IPS DF 19.7 (cell line): ENCODE measurements around the gene METAP1D.
"Not testable (repeated sequence)": the region's sequence is repeated elsewhere in the genome, so short reads cannot be mapped to it uniquely, and the experiment has no call there.

Experiments
- DNase-seq: peaks from one replicate; pipeline ENCODE4 v3.0.0-alpha.2; 2013; ENCODE audit warnings: low read depth, low spot score

The METAP1D gene

DNA sequence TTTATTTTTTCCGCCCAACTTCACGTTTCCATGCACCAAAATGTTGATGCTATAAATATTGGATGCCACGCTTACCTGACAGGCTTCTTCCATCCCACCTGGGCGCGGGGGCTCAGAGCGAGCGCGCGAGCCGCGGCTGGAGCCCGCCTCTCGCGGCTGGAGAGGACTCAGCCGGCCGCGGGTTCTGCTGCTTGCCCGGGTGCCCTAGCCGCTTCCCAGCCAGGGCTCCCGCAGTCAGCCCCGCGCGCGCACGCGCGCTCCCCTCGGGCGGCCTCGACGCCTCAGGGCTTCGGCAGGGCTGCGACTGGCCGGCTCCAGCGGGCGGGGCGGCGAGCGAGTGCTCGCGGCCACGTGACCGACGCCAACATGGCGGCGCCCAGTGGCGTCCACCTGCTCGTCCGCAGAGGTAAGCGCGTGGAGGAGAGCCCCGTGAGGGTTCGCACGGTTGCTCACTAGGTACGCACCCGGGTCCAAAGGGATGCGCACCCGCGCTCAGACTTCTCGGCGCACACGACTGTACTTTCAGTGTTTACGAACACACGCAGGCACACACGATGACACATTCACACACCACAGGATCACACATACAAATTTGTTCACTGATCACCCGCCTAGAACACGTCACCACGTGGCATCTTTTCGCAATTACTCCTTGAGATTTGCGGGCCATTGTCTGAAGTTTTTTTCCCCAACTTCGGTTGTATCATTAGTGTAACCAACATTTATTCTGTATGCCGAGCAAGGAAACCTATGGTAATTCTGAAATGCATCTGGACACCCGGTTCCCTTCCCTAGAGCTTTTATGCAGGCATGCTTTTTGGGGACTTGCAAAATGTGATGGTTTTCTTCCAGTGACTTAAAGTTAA is at the start of gene METAP1D:
Gene METAP1D, plus strand, starts transcription at position 350 of the 866 bp plus-strand sequence. Its CDS starts 17 bp downstream, at position 367.
- peak; percentile 78 for DNase-seq

DNA sequence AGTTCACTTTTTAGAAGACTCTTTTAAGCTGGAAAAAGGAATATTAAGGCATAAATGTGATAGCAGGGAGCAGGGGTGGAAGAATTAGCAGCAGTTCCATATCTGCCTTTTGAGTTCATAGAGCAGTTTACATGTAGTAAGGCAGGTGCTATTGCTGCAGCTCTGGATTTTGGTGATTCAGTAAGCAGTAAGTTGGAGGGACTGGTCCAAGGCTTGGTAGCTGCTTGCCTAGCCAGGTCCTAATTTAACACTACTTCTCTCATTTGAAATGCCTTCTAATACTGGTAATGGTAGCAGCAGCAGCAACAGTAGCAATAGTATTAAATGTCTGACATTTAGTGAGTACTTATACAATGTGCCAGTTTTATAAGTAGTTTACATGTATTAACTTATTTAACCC is 47.5 kb upstream of the METAP1D start:
- no peak for DNase-seq

DNA sequence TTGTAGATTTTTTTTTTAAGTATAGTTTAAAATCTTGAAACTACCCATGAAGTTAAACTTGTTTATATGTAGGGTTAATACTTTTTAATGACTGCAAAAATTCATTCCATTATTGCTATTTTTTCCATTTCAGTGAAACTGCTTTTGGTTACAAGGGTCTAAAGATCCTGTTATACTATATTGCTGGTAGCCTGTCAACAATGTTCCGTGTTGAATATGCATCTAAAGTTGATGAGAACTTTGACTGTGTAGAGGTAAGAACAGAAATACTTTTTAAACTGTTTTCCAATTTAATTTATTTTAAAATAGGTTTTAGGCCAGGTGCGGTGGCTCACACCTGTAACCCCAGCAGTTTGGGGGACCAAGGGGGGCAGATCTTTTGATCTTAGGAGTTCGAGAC is 47.0 kb upstream of the METAP1D start:
- DNase-seq = no peak

DNA sequence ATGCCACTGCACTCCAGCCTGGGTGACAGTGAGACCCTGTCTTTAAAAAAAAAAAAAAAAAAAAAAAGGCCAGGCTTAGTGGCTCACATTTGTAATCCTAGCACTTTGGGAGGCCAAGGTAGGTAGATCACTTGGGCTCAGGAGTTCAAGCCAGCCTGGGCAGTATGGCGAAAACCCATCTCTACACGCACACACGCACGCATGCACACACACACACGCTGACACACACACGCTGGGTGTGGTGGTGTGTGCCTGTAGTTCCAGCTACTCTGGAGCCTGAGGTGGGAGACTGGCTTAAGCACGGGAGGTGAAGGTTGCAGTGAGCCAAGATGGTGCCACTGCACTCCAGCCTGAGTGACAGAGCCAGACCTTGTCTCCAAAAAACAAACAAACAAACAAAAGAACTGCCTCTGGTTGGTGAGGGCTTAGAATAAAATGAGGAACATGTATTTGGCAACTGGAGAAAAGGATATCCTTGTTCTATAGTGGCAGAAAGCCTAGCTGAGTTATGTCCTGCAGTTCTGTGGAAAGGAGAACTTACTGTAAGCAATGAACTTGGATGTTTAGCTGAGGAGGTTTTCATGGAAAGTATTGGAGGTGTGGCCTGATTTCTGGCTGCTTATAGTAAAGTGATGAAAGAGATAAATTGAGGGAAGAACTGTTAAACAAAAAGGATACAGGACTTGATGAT is 43.5 kb upstream of the METAP1D start:
- no peak for DNase-seq

DNA sequence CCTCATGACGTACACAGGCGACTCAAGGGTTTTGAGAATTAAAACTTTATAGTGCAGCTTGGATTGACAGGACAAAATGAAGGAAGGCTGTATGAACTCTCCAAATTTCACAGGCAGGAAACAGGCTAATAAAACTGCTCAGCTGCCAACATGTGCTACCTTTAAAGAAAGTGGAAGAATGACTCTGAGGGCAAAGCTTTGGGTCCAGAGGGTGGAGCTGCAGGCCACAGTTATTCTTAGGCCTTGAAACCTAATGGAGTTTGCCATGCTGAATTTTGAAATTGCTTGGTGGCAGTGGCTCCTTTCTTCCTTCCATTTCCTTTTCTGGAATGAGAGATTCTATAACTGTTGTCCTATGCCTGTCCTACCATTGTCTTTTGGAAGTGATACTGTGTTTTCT is 42.7 kb upstream of the METAP1D start:
- no peak for DNase-seq

DNA sequence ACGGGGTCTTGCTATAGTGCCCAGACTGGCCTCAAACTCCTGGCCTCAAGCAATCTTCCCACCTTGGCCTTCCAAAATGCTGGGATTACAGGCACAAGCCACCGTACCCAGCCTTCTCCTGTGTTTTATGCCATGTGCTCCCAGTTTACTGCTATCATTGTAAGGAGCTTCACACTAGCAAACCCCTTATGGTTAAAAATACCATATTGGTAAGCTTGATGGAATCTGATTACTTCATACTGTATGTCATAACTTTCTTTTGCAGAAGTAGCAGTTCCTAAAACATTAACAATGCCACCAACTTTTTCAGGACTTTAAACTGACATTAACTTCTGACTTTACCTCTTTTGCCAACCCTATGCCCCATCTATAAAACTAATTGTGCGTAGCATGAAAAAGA is 41.3 kb upstream of the METAP1D start:
- DNase-seq = no peak

DNA sequence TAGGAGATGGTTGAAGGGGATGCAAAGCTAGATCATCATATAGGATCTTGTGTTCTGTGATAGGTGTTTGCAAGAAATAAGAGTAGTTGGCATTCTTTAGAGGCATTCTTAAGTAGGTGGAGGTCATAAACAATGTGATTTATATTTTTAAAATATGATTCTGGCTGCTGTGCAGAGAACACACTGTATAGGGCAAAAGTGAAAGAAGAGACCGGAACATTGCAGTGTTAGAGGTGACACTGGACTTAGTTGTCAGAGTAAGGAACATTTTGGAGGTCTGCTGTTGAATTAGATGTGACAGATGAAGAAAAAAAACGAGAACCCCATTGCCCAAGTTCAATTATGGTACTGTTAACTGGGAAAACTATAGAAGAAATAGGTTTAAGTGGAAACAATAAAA is 39.8 kb upstream of the METAP1D start:
- DNase-seq = no peak

DNA sequence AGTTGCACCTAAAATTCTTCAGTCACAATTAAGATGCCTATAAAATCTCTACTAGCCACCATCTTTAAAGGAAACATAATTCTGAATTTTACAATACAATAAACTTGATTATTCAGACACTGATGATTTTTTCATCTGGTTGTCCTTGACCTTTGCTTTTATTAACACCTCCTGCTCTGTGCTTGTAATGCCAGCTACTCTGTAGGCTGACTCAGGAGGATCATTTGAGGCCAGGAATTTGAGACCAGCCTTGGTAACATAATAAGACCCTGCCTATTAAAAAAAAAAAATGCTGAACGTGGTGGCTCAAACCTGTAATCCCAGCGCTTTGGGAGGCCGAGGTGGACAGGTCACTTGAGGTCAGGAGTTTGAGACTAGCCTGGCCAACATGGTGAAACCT is 39.2 kb upstream of the METAP1D start:
- no peak for DNase-seq

DNA sequence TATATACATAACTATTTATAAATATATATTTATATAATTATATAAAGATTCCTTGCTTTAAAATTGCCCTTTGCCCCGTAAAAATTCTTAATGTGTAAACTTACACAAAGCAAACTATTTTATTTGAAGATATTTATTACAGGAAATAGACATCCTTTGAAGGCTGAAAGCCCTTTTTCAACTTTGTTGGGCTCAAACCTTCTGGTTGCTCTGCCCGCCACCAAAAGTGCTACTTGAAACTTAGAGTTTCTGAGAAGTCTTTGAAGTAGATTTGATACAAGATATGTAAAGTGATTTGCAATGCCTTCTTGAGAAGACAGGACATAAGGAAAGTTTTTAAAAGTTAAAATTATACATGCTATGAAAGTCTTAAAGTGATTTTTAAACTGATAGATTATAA is 36.6 kb upstream of the METAP1D start:
- no peak for DNase-seq

DNA sequence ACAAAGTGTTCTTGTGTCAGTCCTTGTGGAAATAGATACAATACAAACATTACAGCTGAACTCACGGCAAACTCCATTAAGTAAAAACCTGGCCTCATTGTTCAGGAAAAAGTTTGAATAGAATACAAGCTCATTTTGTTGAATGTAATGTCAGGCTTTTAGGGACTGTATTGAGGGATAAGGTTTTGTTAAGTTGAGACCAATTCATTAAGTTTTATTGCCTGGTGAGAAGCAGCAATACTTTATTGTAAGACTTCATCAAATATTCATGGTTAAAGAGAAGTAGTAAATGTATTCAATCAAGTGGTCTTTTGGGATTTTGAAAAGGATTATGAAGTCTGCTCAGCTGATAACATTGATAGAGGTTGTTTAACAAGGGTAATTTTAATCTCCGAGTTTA is 35.4 kb upstream of the METAP1D start:
- DNase-seq = no peak

DNA sequence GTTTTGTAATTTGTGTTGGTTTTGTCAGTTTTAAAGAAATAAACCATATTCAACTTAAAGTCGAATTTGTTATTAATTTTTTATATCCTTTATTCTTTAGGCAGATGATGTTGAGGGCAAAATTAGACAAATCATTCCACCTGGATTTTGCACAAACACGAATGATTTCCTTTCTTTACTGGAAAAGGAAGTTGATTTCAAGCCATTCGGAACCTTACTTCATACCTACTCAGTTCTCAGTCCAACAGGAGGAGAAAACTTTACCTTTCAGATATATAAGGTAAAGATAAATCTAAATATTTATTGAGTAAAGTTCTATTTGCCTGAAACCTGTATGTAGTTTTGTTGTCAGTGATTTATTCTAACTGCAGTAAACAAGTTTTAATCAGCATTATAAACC is 34.5 kb upstream of the METAP1D start:
- no peak for DNase-seq

DNA sequence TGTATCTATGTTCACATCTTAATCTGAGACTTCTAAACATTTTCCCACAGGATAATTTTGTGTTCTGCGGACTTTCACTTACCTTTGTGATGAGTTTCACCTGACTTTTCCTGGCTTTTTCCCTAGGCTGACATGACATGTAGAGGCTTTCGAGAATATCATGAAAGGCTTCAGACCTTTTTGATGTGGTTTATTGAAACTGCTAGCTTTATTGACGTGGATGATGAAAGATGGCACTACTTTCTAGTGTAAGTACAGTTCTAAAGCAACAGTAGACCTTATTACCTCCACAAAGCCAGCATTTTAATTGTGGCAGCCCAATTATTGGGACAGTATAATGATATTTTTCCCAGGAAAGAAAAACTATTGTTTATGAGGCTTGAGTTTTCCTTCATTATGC is 34.1 kb upstream of the METAP1D start:
- DNase-seq = no peak

DNA sequence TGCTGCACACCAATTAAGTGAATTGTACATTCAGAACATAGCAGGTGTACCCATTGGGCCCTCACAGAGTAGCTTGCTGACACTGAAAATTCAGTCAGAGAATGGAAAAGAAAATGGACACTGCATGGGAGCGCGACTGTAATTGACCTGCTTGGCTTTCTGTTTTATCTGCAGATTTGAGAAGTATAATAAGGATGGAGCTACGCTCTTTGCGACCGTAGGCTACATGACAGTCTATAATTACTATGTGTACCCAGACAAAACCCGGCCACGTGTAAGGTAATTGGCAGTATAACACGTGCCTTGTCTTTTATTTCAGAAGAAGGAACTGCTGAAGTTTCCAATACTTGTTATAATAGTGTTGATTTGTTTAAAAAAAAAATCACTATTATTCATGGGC is 33.5 kb upstream of the METAP1D start:
- no peak for DNase-seq

DNA sequence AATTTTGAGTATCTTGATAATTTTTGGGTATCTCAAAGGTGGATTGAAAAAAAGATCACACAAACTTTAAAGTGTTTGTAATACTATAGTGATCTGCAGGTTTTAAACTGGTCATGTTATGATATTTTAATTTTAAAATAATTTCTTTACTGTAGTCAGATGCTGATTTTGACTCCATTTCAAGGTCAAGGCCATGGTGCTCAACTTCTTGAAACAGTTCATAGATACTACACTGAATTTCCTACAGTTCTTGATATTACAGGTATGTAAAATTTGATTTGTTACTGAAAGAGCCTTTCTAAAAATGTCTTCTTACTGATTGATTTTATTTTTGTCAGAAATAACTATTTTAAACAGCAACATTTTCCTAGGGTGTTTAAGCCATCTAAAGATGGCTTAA is 33.1 kb upstream of the METAP1D start:
- DNase-seq = no peak

DNA sequence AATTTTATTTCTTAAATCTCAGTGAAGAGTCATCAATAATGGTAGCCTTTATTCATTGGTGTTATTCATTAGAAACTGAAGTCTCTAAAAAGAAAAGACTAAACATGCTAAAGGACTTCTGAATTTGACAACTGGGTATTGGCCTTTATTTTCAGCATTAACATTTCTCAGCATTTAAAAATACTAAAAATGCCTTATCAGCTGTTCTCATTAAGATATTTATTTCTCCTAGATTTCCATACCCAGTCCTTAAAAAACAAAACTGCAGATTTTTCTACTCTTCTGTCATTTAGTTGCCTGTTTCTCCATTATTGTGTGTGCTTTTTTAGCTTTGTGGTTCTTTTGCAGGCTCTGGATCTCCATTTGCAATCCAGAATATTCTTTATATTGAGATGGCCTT is 31.2 kb upstream of the METAP1D start:
- no peak for DNase-seq

DNA sequence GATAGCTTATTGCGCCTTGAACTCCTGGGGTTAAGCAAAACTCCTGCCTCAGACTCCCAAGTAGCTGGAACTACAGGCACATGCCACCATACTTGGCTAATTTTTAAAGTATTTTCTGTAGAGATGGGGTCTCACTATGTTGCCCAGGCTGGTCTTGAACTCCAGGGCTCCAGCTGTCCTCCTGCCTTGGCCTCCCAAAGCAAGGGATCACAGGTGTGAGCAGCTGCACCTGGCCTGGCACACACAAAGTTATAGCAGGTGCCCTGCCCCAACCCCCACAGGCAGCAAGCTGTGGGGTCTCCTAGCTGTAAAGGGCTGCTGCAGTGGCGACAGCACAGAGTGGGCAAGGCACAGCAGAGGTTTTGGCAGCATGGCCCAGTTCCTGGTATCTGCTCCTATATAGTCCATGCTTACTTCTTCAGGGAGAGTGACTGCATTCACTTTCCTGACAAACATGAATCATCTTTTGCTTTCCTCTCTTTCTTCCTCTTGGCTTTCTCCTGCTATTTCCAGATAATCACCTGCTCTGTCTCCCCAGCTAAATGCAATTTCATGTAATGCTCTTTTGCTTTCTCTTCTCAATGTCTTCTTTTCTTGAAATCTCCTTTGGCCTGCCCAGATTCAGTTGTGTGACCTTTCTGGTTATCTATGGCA is 27.3 kb upstream of the METAP1D start:
- no peak for DNase-seq

DNA sequence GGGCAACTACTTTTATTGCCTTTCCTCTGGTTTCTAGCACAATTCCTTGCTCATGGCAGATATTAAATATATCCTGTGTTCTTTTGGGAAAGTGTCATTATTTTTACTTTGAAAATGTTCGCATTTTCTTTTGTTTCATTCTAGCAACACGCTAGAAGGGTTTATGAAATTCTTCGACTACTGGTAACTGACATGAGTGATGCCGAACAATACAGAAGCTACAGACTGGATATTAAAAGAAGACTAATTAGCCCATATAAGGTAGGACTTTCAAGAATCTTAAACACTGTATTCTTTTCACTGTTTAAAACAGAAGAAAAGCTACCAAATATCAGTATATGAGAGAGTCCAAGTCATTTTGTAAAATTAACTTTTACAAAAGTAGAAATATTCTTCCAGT is 20.6 kb upstream of the METAP1D start:
- no peak for DNase-seq

DNA sequence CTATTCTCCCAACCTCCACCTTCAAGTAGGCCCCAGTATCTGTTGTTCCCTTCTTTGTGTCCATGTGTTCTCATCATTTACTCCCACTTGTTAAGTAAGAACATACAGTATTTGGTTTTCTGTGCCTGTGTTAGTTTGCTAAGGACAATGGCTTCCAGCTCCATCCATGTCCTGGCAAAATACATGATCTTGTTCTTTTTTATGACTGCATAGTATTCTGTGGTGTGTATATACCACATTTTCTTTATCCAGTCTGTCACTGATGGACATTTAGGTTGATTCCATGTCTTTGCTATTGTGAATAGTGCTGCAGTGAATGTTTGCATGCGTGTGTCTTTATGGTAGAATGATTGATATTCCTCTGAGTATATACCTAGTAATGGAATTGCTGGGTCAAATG is 15.8 kb upstream of the METAP1D start:
- not testable (repeated sequence) for DNase-seq

DNA sequence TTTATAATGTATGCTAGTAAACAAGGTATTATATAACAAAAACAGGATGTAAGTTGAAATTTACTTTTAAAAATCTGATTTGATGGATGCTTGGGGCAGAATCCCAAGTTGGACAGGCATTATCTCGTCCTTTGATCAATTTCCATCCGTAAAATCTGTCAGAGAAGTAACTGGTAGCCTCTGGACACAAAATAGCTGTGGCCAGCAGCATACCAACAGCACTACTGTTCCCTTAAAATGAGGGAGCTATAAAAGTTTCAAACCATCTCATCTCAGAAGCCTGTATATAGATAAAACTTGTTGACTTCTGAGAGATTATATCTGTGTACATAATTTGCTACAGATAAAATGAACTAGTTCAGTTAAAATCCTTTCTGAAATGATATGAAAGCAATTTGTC is 14.7 kb upstream of the METAP1D start:
- DNase-seq = no peak

DNA sequence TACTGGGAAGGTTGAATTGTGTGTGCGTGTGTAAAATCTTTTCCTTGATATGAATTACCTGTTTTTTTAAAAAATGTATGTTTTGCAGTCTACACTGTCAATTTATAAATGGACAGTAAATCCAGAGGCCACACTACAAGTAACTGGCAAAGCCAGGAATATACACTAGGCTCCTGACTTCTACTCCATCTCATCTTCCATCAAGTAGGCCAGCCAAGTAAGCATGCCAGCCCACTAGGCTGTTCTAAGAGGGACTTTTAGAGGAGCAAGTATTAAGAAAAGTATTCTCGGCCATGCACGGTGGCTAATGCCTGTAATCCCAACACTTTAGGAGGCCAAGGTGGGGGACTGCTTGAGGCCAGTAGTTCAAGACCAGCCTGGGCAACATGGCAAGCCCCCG is 13.0 kb upstream of the METAP1D start:
- no peak for DNase-seq

DNA sequence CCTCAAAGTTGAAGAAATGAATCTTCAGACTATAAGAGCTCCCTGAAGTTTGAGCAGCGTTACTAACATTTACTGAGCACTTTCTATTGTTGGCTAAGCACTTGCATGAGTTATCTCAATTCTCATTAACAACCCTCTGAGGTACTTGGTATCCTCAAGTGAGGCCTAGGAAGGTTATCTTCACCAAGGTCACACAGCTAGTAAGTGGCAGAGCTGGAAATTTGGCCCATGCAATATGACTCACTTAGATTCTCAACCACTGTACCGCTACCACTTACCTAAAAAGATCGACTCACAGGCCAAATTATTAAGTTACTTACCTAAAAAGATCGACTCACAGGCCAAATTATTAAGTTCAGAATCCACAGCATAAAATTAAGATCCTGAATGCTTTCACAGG is 8.7 kb upstream of the METAP1D start:
- DNase-seq = no peak

DNA sequence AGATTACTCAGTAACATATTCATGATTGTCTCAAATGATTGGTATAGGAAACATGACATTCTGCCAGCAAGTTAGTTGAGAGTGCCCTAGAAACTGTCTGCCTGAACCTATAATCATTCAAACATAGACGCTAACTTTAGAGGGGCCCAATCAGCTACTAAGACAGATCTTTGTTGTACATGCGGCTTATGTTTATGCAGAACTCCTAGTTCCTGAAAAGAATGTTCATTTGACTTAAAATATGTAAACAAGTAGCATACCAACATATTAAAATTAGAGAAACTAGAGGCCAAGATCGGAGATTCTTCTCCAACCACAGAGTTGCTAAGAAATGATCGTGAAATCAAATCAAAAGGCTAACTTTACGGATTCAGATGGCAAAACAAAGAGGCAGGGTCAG is 4.2 kb upstream of the METAP1D start:
- no peak for DNase-seq

DNA sequence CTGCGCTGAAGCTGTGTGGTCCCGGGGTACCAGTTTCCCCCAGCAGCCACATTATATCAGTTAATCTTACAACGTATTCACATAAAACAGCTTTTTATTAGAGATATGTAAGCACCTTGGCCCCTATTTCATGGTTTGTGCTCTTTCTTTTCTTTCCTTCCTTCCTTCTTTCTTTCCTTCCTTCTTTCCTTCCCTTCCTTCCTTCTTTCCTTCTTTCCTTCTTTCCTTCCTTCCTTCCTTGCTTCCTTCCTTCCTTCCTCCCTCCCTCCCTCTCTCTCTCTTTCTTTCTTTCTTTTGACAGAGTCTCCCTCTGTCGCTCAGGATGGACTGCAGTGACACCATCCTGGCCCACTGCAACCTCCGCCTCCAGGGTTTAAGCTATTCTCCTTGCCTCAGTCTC is 3.7 kb upstream of the METAP1D start:
- DNase-seq = no peak
